SH-SY5Y (cell line): ENCODE measurements around the gene EVX1.

Experiments
- GATA2 ChIP-seq: IDR thresholded peaks from 2 replicates; pipeline ENCODE4 v1.6.1; 2011; ENCODE audit warnings: mild to moderate bottlenecking, low read depth, low read length
- GATA3 ChIP-seq: IDR thresholded peaks from 2 replicates; pipeline ENCODE4 v1.6.1; 2011; ENCODE audit warnings: low read depth, mild to moderate bottlenecking, low read length, moderate library complexity

GRCh38 chr7:27254625-27255024 lies 12.0 kb downstream of the EVX1 start:
- TF ChIP-seq GATA3 (no peak), GATA2 (no peak)
